Neural progenitor cell (in vitro differentiated cells): Measurements from ENCODE around the gene ZNF266. TPM values are rescaled to one million over a fixed set of nuclear protein-coding genes. Genes with fewer than 3 reads are reported as not detected.

Experiments used
- DNase-seq: peaks from one replicate; pipeline ENCODE4 v3.0.0-alpha.2; 2016; ENCODE audit warnings: low spot score
- H2AFZ ChIP-seq: fragments of 200-600 bp; sonication (generic); replicated peaks from 2 replicates; pipeline ENCODE4 v1.6.1; 2016; ENCODE audit warnings: antibody characterized with exemption
- H3F3A ChIP-seq: fragments of 200-600 bp; sonication (generic); 2 replicates; pipeline ENCODE4 v1.6.1; 2016; ENCODE audit warnings: antibody characterized with exemption, low read depth
- H3K27ac ChIP-seq: fragments of 200-600 bp; sonication (generic); 2 replicates; pipeline ENCODE4 v1.5.1; 2016; ENCODE audit warnings: mild to moderate bottlenecking
- H3K27me3 ChIP-seq: fragments of 200-600 bp; sonication (generic); 2 replicates; pipeline ENCODE4 v1.6.1; 2016; ENCODE audit warnings: mild to moderate bottlenecking, moderate library complexity
- H3K36me3 ChIP-seq: fragments of 200-600 bp; sonication (generic); 2 replicates; pipeline ENCODE4 v1.5.1; 2016
- H3K4me1 ChIP-seq: fragments of 200-600 bp; sonication (generic); 2 replicates; pipeline ENCODE4 v1.6.1; 2016; ENCODE audit warnings: mixed run types
- H3K4me2 ChIP-seq: fragments of 200-600 bp; sonication (generic); 2 replicates; pipeline ENCODE4 v1.6.1; 2016
- H3K4me3 ChIP-seq: fragments of 200-600 bp; sonication (generic); 2 replicates; pipeline ENCODE4 v1.5.1; 2016
- H3K79me2 ChIP-seq: fragments of 200-600 bp; sonication (generic); 2 replicates; pipeline ENCODE4 v1.6.1; 2016; ENCODE audit warnings: low read depth
- H3K9ac ChIP-seq: fragments of 200-600 bp; sonication (generic); 2 replicates; pipeline ENCODE4 v1.6.1; 2016
- H3K9me3 ChIP-seq: fragments of 200-600 bp; sonication (generic); 2 replicates; pipeline ENCODE4 v1.5.1; 2016; ENCODE audit warnings: low read depth
- H4K20me1 ChIP-seq: fragments of 200-600 bp; sonication (generic); 2 replicates; pipeline ENCODE4 v1.6.1; 2016; ENCODE audit warnings: low read depth
- H3K27ac Mint-ChIP-seq: 3 replicates; pipeline ENCODE4 v1.8.0; 2021; ENCODE audit warnings: mixed read lengths
- H3K27me3 Mint-ChIP-seq: 2 replicates; pipeline ENCODE4 v1.8.0; 2022; ENCODE audit warnings: low read depth, mild to moderate bottlenecking, inconsistent platforms, moderate library complexity, mixed read lengths; ENCODE audit not compliant: insufficient read depth
- H3K36me3 Mint-ChIP-seq: 3 replicates; pipeline ENCODE4 v1.8.0; 2021; ENCODE audit warnings: mixed read lengths
- H3K4me1 Mint-ChIP-seq: 3 replicates; pipeline ENCODE4 v1.8.0; 2021; ENCODE audit warnings: mixed read lengths
- H3K4me3 Mint-ChIP-seq: 3 replicates; pipeline ENCODE4 v1.8.0; 2021; ENCODE audit warnings: mild to moderate bottlenecking, moderate library complexity, mixed read lengths
- H3K9me3 Mint-ChIP-seq: 3 replicates; pipeline ENCODE4 v1.8.0; 2020; ENCODE audit warnings: mixed read lengths
- EZH2 ChIP-seq: fragments of 200-600 bp; sonication (generic); IDR thresholded peaks from 2 replicates; pipeline ENCODE4 v1.6.1; 2017; ENCODE audit warnings: antibody characterized with exemption, mild to moderate bottlenecking, moderate library complexity
- EZH2phosphoT487 ChIP-seq: fragments of 200-600 bp; sonication (generic); IDR thresholded peaks from 2 replicates; pipeline ENCODE4 v1.6.1; 2017; ENCODE audit warnings: antibody characterized with exemption
- total RNA-seq: library from RNA; depleted of rRNA; stranded (reverse); fragments of >200 nt; gene quantifications from 2 replicates; pipeline ENCODE4 v1.2.3, GENCODE V29; 2015; ENCODE audit warnings: low replicate concordance
- TF ChIP-seq, protein P1 (sequence below): fragments of 200-600 bp; sonication (generic); IDR thresholded peaks from 2 replicates; pipeline ENCODE4 v1.5.1; 2017; ENCODE audit warnings: antibody characterized with exemption, mild to moderate bottlenecking

ZNF266 gene
- total RNA-seq, 1 donor from 2014 or later, result 35.1 TPM

DNA sequence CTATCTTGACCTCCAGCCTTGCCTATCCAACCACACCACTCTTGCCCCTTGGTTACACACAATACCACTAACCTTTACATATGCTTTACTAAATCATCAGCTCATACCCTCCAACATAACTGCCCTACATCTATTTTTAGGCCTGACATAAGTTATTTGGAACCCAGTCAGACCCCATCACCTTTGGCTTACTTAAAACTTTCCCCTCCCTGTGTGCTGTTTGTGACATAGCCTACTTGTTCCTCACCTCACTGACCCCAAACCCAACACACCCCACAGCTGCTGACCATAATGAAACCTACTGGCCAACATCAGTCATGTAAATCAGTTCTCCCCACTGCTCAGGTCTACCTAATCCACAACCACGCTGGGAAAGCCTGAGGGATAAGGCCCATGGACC, 4.9 kb downstream of the ZNF266 start:
- peaks cover 6% of the 10 kb centered on the region for H3K9me3 Mint-ChIP-seq
- no peak overlapping the region for H3K27ac Mint-ChIP-seq
- peaks cover 7% of the 10 kb centered on the region for H3K4me1 ChIP-seq
- H3K4me3 Mint-ChIP-seq, result no peak overlapping the region
- H3K4me2 ChIP-seq, result no peak overlapping the region
- peaks cover 9% of the 10 kb centered on the region for H3K36me3 ChIP-seq
- DNase-seq, result no peak
- H3K27me3 Mint-ChIP-seq, result peaks cover 3% of the 10 kb centered on the region
- no peak overlapping the region for H3K4me3 ChIP-seq
- no peaks in the 10 kb centered on the region for H3K9me3 ChIP-seq
- H3F3A ChIP-seq, result no peaks in the 10 kb centered on the region
- no peak overlapping the region for H2AFZ ChIP-seq
- no peaks in the 10 kb centered on the region for H3K27me3 ChIP-seq
- H3K36me3 Mint-ChIP-seq, result peaks cover 52% of the 10 kb centered on the region
- H4K20me1 ChIP-seq, result no peaks in the 10 kb centered on the region
- peaks cover 6% of the 10 kb centered on the region for H3K4me1 Mint-ChIP-seq
- TF ChIP-seq EZH2, result no peak
- TF ChIP-seq, protein P1, sequence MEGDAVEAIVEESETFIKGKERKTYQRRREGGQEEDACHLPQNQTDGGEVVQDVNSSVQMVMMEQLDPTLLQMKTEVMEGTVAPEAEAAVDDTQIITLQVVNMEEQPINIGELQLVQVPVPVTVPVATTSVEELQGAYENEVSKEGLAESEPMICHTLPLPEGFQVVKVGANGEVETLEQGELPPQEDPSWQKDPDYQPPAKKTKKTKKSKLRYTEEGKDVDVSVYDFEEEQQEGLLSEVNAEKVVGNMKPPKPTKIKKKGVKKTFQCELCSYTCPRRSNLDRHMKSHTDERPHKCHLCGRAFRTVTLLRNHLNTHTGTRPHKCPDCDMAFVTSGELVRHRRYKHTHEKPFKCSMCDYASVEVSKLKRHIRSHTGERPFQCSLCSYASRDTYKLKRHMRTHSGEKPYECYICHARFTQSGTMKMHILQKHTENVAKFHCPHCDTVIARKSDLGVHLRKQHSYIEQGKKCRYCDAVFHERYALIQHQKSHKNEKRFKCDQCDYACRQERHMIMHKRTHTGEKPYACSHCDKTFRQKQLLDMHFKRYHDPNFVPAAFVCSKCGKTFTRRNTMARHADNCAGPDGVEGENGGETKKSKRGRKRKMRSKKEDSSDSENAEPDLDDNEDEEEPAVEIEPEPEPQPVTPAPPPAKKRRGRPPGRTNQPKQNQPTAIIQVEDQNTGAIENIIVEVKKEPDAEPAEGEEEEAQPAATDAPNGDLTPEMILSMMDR, result no peak
- TF ChIP-seq EZH2phosphoT487, result no peak
- H3K9ac ChIP-seq, result no peak overlapping the region
- H3K27ac ChIP-seq, result no peak overlapping the region
- peaks cover 17% of the 10 kb centered on the region for H3K79me2 ChIP-seq

GRCh38 chr19:9427941-9428340, 7.4 kb downstream of the ZNF266 start:
- no peaks in the 10 kb centered on the region for H3K79me2 ChIP-seq
- Mint-ChIP-seq H3K27me3 (no peaks in the 10 kb centered on the region), H3K4me3 (no peak overlapping the region), H3K9me3 (peaks cover 10% of the 10 kb centered on the region), H3K27ac (no peak overlapping the region), H3K4me1 (no peaks in the 10 kb centered on the region), H3K36me3 (peaks cover 61% of the 10 kb centered on the region)
- DNase-seq, result no peak
- no peaks in the 10 kb centered on the region for H3K27me3 ChIP-seq
- TF ChIP-seq, protein P1, result no peak
- TF ChIP-seq EZH2, result no peak
- TF ChIP-seq EZH2phosphoT487, result no peak
- H3K36me3 ChIP-seq, result peaks cover 3% of the 10 kb centered on the region
- no peaks in the 10 kb centered on the region for H3K9me3 ChIP-seq
- H2AFZ ChIP-seq, result no peak overlapping the region
- H3F3A ChIP-seq, result no peaks in the 10 kb centered on the region
- H3K9ac ChIP-seq, result no peak overlapping the region
- H4K20me1 ChIP-seq, result no peaks in the 10 kb centered on the region
- H3K4me1 ChIP-seq, result no peaks in the 10 kb centered on the region
- no peak overlapping the region for H3K4me3 ChIP-seq
- no peak overlapping the region for H3K4me2 ChIP-seq
- no peak overlapping the region for H3K27ac ChIP-seq

DNA sequence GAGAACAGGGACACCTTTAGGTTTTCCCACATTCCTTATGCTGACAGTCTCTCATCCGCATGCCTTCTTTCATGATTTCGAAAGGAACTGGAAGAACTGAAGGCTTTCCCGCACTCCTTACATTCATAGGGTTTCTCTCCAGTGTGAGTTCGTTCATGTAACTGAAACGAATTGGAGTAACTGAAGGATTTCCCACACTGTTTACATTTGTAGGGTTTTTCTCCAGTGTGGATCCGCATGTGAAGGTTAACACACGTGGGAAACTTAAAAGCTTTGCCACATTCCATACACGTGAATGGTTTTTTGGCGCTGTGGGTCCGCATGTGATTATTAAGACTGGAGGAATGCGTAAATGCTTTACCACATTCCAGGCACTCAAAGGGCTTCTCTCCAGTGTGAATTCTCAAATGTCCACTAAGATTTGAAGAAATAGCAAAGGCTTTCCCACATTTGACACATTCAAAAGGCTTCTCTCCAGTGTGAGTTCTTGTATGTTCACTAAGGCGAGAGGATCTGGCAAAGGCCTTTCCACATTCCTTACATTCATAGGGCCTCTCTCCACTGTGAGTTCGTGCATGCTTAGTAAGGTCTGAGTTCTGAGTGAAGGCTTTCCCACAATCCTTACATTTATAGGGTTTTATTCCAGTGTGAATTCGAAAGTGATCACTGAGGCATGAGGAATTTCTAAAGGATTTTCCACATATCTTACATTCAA, 22.0 kb downstream of the ZNF266 start:
- Histone ChIP-seq H3K4me3 (no peak overlapping the region), H3K27ac (no peak overlapping the region), H3K4me1 (no peaks in the 10 kb centered on the region), H3K36me3 (peaks cover 54% of the 10 kb centered on the region), H3F3A (peaks cover 6% of the 10 kb centered on the region), H2AFZ (no peak overlapping the region), H3K4me2 (no peak overlapping the region), H3K9me3 (peaks cover 29% of the 10 kb centered on the region), H3K79me2 (no peaks in the 10 kb centered on the region), H3K27me3 (no peaks in the 10 kb centered on the region), H3K9ac (no peak overlapping the region), H4K20me1 (no peaks in the 10 kb centered on the region)
- Mint-ChIP-seq H3K4me3 (no peak overlapping the region), H3K36me3 (peaks cover 67% of the 10 kb centered on the region), H3K9me3 (peaks cover 71% of the 10 kb centered on the region), H3K27ac (no peak overlapping the region), H3K4me1 (no peaks in the 10 kb centered on the region), H3K27me3 (peaks cover 2% of the 10 kb centered on the region)
- no peak for DNase-seq
- TF ChIP-seq EZH2phosphoT487, result no peak
- TF ChIP-seq, protein P1, result no peak
- no peak for TF ChIP-seq EZH2
